G401.6 (cell line): ENCODE data around the gene L1CAM.

Experiments
- FAIRE-seq: peaks from 2 replicates; lab custom pipeline; 2012; peaks lifted over from hg19 to GRCh38; lab: Jason Lieb, UNC

L1CAM gene

GRCh38 chrX:153925387-153925738 lies 39.4 kb upstream of the L1CAM start:
- no peak for FAIRE-seq

- peak; percentile 95 for FAIRE-seq
Observed at GRCh38 chrX:153924149-153924861, 38.3 kb upstream of the L1CAM start.

- FAIRE-seq: no peak
Observed at GRCh38 chrX:153922932-153923857, 37.2 kb upstream of the L1CAM start.

- FAIRE-seq: no peak
Observed at GRCh38 chrX:153921511-153922446, 35.8 kb upstream of the L1CAM start.

- FAIRE-seq: no peak
Observed at GRCh38 chrX:153921070-153921469, 35.1 kb upstream of the L1CAM start.

GRCh38 chrX:153920546-153920945 lies 34.6 kb upstream of the L1CAM start:
- no peak for FAIRE-seq

GRCh38 chrX:153919281-153919680 lies 33.3 kb upstream of the L1CAM start:
- FAIRE-seq: no peak

GRCh38 chrX:153917869-153918268 lies 31.9 kb upstream of the L1CAM start:
- no peak for FAIRE-seq

- no peak for FAIRE-seq
Observed at GRCh38 chrX:153913701-153914100, 27.7 kb upstream of the L1CAM start.

- FAIRE-seq: no peak
Observed at GRCh38 chrX:153913211-153913610, 27.2 kb upstream of the L1CAM start.

GRCh38 chrX:153911798-153912197 lies 25.8 kb upstream of the L1CAM start:
- no peak for FAIRE-seq

- FAIRE-seq: no peak
Observed at GRCh38 chrX:153910446-153910845, 24.5 kb upstream of the L1CAM start.

- FAIRE-seq: no peak
Observed at GRCh38 chrX:153909980-153910360, 24.0 kb upstream of the L1CAM start.

GRCh38 chrX:153909024-153909979 lies 23.3 kb upstream of the L1CAM start:
- peak; percentile 58 for FAIRE-seq

GRCh38 chrX:153908219-153908860 lies 22.4 kb upstream of the L1CAM start:
- no peak for FAIRE-seq

- FAIRE-seq: no peak
Observed at GRCh38 chrX:153907456-153907855, 21.5 kb upstream of the L1CAM start.

- FAIRE-seq: no peak
Observed at GRCh38 chrX:153906126-153906917, 20.3 kb upstream of the L1CAM start.

GRCh38 chrX:153905481-153906095 lies 19.6 kb upstream of the L1CAM start:
- FAIRE-seq: no peak
